Measurements from ENCODE around the gene MEAF6. TPM values are rescaled to one million over a fixed set of nuclear protein-coding genes. Genes with fewer than 3 reads are reported as not detected.

Gene MEAF6
- total and polyA plus RNA-seq, 7 donors, result 27.2 to 109 (median 35.4) TPM

- TF ChIP-seq CTCF (IDR thresholded peaks at IDR 0.05), result no peak
- Histone ChIP-seq H3K9me3 (no peaks in the 10 kb centered on the region), H3K4me3 (peak within 1 kb of the TSS; percentile 72), H3K4me1 (peaks cover 64% of the 10 kb centered on the region), H3K27me3 (ENCODE audit: insufficient read depth in 3 of 3, low read length in 2 of 3) (no peaks in the 10 kb centered on the region), H3K36me3 (ENCODE audit: insufficient read depth in 1 of 2, low read depth in 1 of 2) (peaks cover 0 to 34% of the 10 kb centered on the region in 2 donors), H3K27ac (peak within 1 kb of the TSS; percentile 90)
- peak; percentile 73 to 89 (median 79) for ATAC-seq
- intact Hi-C loops (cut with DNase I), result no loop called here
- 1 to 2% (median 1%) methylated on average over 40 to 77 of the region's 78 CpGs for WGBS, 3 donors
- DNase-seq, result peak; percentile 94 to 96
Measured at GRCh38 chr1:37474046-37474696, 40.4 kb downstream of the MEAF6 start, which contains the start of gene ZC3H12A. ZC3H12A (plus strand) TSS chr1:37474580; CDS start chr1:37475497, 917 bp downstream.

GRCh38 chr1:37473431-37474045 is 41.0 kb downstream of the MEAF6 start:
- TF ChIP-seq CTCF (IDR thresholded peaks at IDR 0.05), result no peak
- no peaks in the 10 kb centered on the region for H3K9me3 ChIP-seq
- H3K4me1 ChIP-seq, result peaks cover 58% of the 10 kb centered on the region
- ATAC-seq (peak in 2 of 4 donors; percentile 14 to 16), DNase-seq (peak in 1 of 2 donors; percentile 15)
- 22 to 44% (median 35%) methylated on average over 12 of the region's 12 CpGs for whole genome bisulfite sequencing, 3 donors
- H3K36me3 ChIP-seq (ENCODE audit: insufficient read depth in 1 of 2, low read depth in 1 of 2), result peaks cover 0 to 27% of the 10 kb centered on the region in 2 donors
- intact Hi-C loops (cut with DNase I), result no loop called here
- peak overlapping the region; percentile 72 for H3K4me3 ChIP-seq
- H3K27me3 ChIP-seq (ENCODE audit: insufficient read depth in 3 of 3, low read length in 2 of 3), result no peaks in the 10 kb centered on the region
- peak overlapping the region; percentile 90 for H3K27ac ChIP-seq

GRCh38 chr1:37472994-37473393 is 41.6 kb downstream of the MEAF6 start:
- Histone ChIP-seq H3K27me3 (ENCODE audit: insufficient read depth in 3 of 3, low read length in 2 of 3) (no peaks in the 10 kb centered on the region), H3K9me3 (no peaks in the 10 kb centered on the region), H3K36me3 (ENCODE audit: insufficient read depth in 1 of 2, low read depth in 1 of 2) (peaks cover 0 to 22% of the 10 kb centered on the region in 2 donors), H3K27ac (peak overlapping the region; percentile 90), H3K4me3 (peak overlapping the region; percentile 72), H3K4me1 (peaks cover 52% of the 10 kb centered on the region)
- DNase-seq (no peak), ATAC-seq (no peak)
- 83 to 85% (median 83%) methylated on average over 1 of the region's 1 CpG for WGBS, 3 donors
- intact Hi-C loops (cut with DNase I), result no loop called here
- TF ChIP-seq CTCF (IDR thresholded peaks at IDR 0.05), result no peak

- WGBS, 3 donors, result 62 to 83% (median 67%) methylated on average over 7 of the region's 7 CpGs
- no peaks in the 10 kb centered on the region for H3K9me3 ChIP-seq
- peaks cover 45% of the 10 kb centered on the region for H3K4me1 ChIP-seq
- TF ChIP-seq CTCF (IDR thresholded peaks at IDR 0.05), result no peak
- H3K4me3 ChIP-seq, result peak overlapping the region; percentile 31
- peaks cover 0 to 15% of the 10 kb centered on the region in 2 donors for H3K36me3 ChIP-seq (ENCODE audit: insufficient read depth in 1 of 2, low read depth in 1 of 2)
- DNase-seq (no peak), ATAC-seq (no peak)
- no peaks in the 10 kb centered on the region for H3K27me3 ChIP-seq (ENCODE audit: insufficient read depth in 3 of 3, low read length in 2 of 3)
- intact Hi-C loops (cut with DNase I), result no loop called here
- peak overlapping the region; percentile 90 for H3K27ac ChIP-seq
Measured at GRCh38 chr1:37472281-37472680, 42.3 kb downstream of the MEAF6 start.
